ENCODE measurements around the gene GM2A.
"Not testable (repeated sequence)": the region's sequence is repeated elsewhere in the genome, so short reads cannot be mapped to it uniquely, and the experiment has no call there.

The GM2A gene

DNA sequence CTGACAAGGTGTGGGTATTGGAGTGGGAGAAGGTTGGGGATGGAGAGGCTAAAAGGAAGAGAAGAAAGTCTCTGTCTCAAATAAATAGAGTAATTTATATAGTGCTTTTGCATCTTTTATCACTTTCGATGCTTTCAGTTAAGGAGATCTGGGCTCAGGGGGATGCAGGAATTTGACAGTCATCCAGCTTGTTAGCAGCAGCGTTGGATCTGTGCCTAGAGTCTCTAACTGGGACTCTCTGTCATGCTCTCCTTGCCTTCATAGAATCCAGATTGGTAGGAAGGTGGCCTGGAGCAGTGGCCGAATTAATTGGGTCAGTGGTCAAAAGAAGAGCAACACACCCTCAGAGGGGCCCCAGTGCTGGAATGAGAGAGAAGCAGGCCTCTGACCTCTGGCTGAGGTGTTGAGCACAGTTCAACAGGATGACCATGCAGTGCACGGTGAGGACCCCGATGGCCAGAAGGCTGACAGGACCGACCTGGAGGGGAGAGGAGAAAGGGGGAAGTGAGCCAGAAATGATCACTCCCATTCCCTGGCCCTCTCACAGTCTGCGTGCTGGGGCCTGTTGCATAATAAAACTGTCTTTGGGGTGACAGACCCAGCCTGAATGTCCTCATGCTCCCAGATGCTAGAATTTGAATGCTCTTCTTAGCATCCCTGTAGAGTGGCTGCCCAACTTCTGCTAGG, 42.9 kb downstream of the GM2A start:
- Histone ChIP-seq H3K36me3 (ENCODE audit: insufficient read depth, low read length) (no peaks in the 10 kb centered on the region), H3K9ac (ENCODE audit: low read depth, low read length) (no peak overlapping the region), H3K4me1 (ENCODE audit: control insufficient read depth, insufficient read depth, low read length) (no peaks in the 10 kb centered on the region), H3K9me3 (replicated peaks; ENCODE audit: low read length) (no peaks in the 10 kb centered on the region), H3K4me2 (ENCODE audit: low read length) (no peak overlapping the region), H3K27me3 (ENCODE audit: control insufficient read depth, insufficient read depth, low read length) (no peaks in the 10 kb centered on the region), H3K4me3 (ENCODE audit: low read length) (no peak overlapping the region)

GRCh38 chr5:151296478-151296830, 43.5 kb downstream of the GM2A start:
- Histone ChIP-seq H3K27me3 (ENCODE audit: control insufficient read depth, insufficient read depth, low read length) (no peaks in the 10 kb centered on the region), H3K9ac (ENCODE audit: low read depth, low read length) (no peak overlapping the region), H3K9me3 (replicated peaks; ENCODE audit: low read length) (no peaks in the 10 kb centered on the region), H3K4me2 (ENCODE audit: low read length) (no peak overlapping the region), H3K4me1 (ENCODE audit: control insufficient read depth, insufficient read depth, low read length) (no peaks in the 10 kb centered on the region), H3K36me3 (ENCODE audit: insufficient read depth, low read length) (no peaks in the 10 kb centered on the region), H3K4me3 (ENCODE audit: low read length) (no peak overlapping the region)

- H3K36me3 ChIP-seq (ENCODE audit: insufficient read depth, low read length) = no peaks in the 10 kb centered on the region
- H3K4me2 ChIP-seq (ENCODE audit: low read length) = no peak overlapping the region
- no peaks in the 10 kb centered on the region for H3K4me1 ChIP-seq (ENCODE audit: control insufficient read depth, insufficient read depth, low read length)
- H3K9me3 ChIP-seq (replicated peaks; ENCODE audit: low read length) = no peaks in the 10 kb centered on the region
- no peaks in the 10 kb centered on the region for H3K27me3 ChIP-seq (ENCODE audit: control insufficient read depth, insufficient read depth, low read length)
- H3K4me3 ChIP-seq (ENCODE audit: low read length) = no peak overlapping the region
- H3K9ac ChIP-seq (ENCODE audit: low read depth, low read length) = no peak overlapping the region
Measured at GRCh38 chr5:151296974-151297373, 44.0 kb downstream of the GM2A start.

DNA sequence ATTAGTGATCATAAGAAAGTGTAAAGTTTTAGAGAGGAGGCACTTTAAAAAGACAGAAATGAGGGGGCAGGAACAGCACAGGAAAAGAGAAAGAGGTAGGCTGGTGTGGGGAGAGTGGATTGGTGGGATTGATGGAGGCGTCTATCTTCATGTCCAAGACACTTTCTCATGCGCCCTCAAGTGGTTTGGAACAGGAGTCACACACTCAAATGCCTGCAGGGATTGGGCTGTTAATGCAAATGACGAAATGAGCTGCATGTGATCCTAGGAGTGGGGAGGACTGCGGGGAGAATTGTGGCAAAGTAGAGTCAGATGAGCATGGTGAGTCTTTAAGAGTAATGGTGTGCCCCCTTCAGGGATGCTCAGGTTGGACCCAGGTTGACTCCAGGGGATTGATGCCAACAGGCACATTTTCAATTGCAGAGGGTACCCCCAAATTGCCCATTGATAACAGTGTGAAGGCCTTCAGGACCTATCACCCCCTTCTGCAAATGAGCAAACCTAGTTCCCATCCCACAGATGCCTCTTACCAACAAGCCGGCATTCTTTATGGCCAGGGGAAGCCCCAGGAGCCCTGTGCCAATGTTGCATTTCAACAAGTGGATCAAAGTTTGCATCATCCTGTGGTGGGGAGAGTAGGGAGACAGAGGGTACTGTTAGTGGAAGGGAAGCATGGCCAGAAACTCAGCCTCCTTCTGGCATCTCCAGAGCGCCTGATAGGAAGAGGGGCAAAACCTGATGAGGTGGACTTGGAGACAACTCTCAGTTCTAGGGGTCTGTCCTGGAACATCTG, 45.3 kb downstream of the GM2A start:
- H3K4me1 ChIP-seq (ENCODE audit: control insufficient read depth, insufficient read depth, low read length) = no peaks in the 10 kb centered on the region

DNA sequence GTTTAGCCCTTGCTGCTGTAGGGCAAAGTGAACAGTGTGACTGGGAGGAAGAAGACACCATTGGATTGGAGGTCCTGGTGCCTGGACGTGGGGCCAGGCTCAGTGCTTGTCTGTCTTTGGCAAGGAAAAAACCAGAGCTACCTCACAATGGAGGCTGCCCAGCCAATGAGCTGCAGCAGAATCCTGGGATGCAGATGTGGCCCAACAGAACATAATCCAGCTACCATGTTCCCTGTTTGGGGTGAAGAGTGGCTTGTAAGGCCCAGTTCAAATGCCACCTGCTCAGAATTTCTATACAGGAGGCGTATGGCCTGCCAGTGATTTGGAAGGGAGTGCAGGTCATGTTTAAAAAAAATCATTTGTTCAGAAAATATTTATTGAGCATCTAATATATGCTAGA, 50.7 kb downstream of the GM2A start, which contains the start of gene SLC36A3:
TSS of gene SLC36A3 (minus strand) at position 101 of the 400 bp plus-strand sequence. CDS start 412 bp downstream, outside the sequence.
- Histone ChIP-seq H3K36me3 (ENCODE audit: insufficient read depth, low read length) (no peaks in the 10 kb centered on the region), H3K9me3 (replicated peaks; ENCODE audit: low read length) (no peaks in the 10 kb centered on the region), H3K4me2 (ENCODE audit: low read length) (no peak within 1 kb of the TSS), H3K9ac (ENCODE audit: low read depth, low read length) (no peak within 1 kb of the TSS), H3K4me3 (ENCODE audit: low read length) (no peak within 1 kb of the TSS), H3K27me3 (ENCODE audit: control insufficient read depth, insufficient read depth, low read length) (peaks cover 20% of the 10 kb centered on the region), H3K4me1 (ENCODE audit: control insufficient read depth, insufficient read depth, low read length) (no peaks in the 10 kb centered on the region)

More for the DNA sequence above, 45.3 kb downstream of the GM2A start:
- no peaks in the 10 kb centered on the region for H3K9me3 ChIP-seq (replicated peaks; ENCODE audit: low read length)
- H3K4me3 ChIP-seq (ENCODE audit: low read length) = no peak overlapping the region
- H3K9ac ChIP-seq (ENCODE audit: low read depth, low read length) = no peak overlapping the region
- no peak overlapping the region for H3K4me2 ChIP-seq (ENCODE audit: low read length)
- H3K36me3 ChIP-seq (ENCODE audit: insufficient read depth, low read length) = no peaks in the 10 kb centered on the region
- H3K27me3 ChIP-seq (ENCODE audit: control insufficient read depth, insufficient read depth, low read length) = peaks cover 4% of the 10 kb centered on the region

GRCh38 chr5:151309266-151309665, 56.3 kb downstream of the GM2A start:
- not testable (repeated sequence) for H3K36me3 ChIP-seq (ENCODE audit: insufficient read depth, low read length); H3K9ac ChIP-seq (ENCODE audit: low read depth, low read length); H3K4me1 ChIP-seq (ENCODE audit: control insufficient read depth, insufficient read depth, low read length); H3K9me3 ChIP-seq (replicated peaks; ENCODE audit: low read length); H3K4me2 ChIP-seq (ENCODE audit: low read length); H3K4me3 ChIP-seq (ENCODE audit: low read length)
- H3K27me3 ChIP-seq (ENCODE audit: control insufficient read depth, insufficient read depth, low read length) = peaks cover 11% of the 10 kb centered on the region

DNA sequence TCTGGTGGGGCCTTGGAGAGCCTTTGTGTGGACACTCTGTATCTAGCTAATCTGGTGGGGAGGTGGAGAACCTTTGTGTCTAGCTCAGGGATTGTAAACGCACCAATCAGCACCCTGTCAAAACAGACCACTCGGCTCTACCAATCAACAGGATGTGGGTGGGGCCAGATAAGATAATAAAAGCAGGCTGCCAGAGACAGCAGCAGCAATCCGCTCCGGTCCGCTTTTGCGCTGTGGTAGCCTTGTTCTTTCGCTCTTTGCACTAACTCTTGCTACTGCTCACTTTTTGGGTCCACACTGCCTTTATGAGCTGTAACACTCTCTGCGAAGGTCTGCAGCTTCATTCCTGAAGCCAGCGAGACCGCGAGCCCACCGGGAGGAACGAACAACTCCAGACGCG, 56.8 kb downstream of the GM2A start:
- H3K4me1 ChIP-seq (ENCODE audit: control insufficient read depth, insufficient read depth, low read length); H3K4me3 ChIP-seq (ENCODE audit: low read length); H3K4me2 ChIP-seq (ENCODE audit: low read length); H3K36me3 ChIP-seq (ENCODE audit: insufficient read depth, low read length); H3K9me3 ChIP-seq (replicated peaks; ENCODE audit: low read length); H3K9ac ChIP-seq (ENCODE audit: low read depth, low read length): not testable (repeated sequence)
- H3K27me3 ChIP-seq (ENCODE audit: control insufficient read depth, insufficient read depth, low read length) = peaks cover 11% of the 10 kb centered on the region

DNA sequence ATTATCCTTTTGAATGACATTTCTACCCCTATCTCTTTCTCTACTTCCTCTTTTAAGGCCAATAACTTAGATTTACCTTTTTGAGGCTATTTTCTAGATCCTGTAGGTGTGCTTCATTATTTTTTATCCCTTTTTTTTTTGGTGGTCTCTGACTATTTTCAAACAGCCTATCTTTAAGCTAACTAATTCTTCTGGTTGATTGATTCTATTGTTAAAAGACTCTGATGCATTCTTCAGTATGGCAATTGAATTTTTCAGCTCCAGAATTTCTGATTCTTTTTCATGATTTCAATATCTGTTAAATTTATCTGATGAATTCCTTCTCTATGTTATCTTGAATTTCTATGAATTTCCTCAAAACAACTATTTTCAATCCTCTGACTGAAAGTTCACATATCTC, 57.9 kb downstream of the GM2A start:
- Histone ChIP-seq H3K4me2 (ENCODE audit: low read length) (no peak overlapping the region), H3K36me3 (ENCODE audit: insufficient read depth, low read length) (no peaks in the 10 kb centered on the region), H3K27me3 (ENCODE audit: control insufficient read depth, insufficient read depth, low read length) (peaks cover 14% of the 10 kb centered on the region), H3K9me3 (replicated peaks; ENCODE audit: low read length) (no peaks in the 10 kb centered on the region), H3K9ac (ENCODE audit: low read depth, low read length) (no peak overlapping the region), H3K4me1 (ENCODE audit: control insufficient read depth, insufficient read depth, low read length) (no peaks in the 10 kb centered on the region), H3K4me3 (ENCODE audit: low read length) (no peak overlapping the region)

DNA sequence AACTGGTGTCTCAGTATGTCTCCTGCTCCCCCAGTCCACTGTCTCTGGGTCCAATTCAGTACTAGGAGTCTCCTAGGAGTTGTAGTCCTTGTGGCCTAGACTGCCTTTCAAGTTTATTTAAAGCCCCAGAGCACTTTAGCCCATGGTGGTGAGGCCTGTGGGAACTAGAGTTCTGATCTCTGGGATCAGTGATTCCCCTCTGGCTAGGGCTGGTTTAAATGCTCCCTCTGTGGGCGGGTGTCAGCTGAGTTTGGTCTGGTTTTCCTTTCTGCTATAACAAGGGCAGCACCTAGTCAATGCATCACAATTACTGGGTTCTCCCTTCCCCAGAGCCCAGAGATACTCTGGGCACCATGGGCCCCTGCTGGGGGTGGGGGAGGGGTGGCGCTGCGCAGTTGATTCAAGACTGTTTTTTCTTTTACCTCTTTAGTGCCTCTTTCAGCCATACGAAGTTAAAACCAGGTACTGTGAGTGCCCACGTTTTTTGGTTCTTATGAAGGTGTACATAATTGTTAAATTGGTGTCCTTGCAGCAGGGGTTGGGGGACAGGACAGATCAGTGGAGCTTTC, 59.9 kb downstream of the GM2A start:
- no peak overlapping the region for H3K4me3 ChIP-seq (ENCODE audit: low read length)
- no peaks in the 10 kb centered on the region for H3K9me3 ChIP-seq (replicated peaks; ENCODE audit: low read length)
- H3K27me3 ChIP-seq (ENCODE audit: control insufficient read depth, insufficient read depth, low read length) = peaks cover 7% of the 10 kb centered on the region
- H3K36me3 ChIP-seq (ENCODE audit: insufficient read depth, low read length) = no peaks in the 10 kb centered on the region
- no peaks in the 10 kb centered on the region for H3K4me1 ChIP-seq (ENCODE audit: control insufficient read depth, insufficient read depth, low read length)
- H3K9ac ChIP-seq (ENCODE audit: low read depth, low read length) = no peak overlapping the region
- H3K4me2 ChIP-seq (ENCODE audit: low read length) = no peak overlapping the region

- Histone ChIP-seq H3K4me3 (ENCODE audit: low read length) (no peak overlapping the region), H3K9ac (ENCODE audit: low read depth, low read length) (no peak overlapping the region), H3K4me2 (ENCODE audit: low read length) (no peak overlapping the region), H3K9me3 (replicated peaks; ENCODE audit: low read length) (no peaks in the 10 kb centered on the region), H3K27me3 (ENCODE audit: control insufficient read depth, insufficient read depth, low read length) (peaks cover 3% of the 10 kb centered on the region), H3K4me1 (ENCODE audit: control insufficient read depth, insufficient read depth, low read length) (no peaks in the 10 kb centered on the region), H3K36me3 (ENCODE audit: insufficient read depth, low read length) (no peaks in the 10 kb centered on the region)
Measured at GRCh38 chr5:151313357-151313756, 60.4 kb downstream of the GM2A start.

DNA sequence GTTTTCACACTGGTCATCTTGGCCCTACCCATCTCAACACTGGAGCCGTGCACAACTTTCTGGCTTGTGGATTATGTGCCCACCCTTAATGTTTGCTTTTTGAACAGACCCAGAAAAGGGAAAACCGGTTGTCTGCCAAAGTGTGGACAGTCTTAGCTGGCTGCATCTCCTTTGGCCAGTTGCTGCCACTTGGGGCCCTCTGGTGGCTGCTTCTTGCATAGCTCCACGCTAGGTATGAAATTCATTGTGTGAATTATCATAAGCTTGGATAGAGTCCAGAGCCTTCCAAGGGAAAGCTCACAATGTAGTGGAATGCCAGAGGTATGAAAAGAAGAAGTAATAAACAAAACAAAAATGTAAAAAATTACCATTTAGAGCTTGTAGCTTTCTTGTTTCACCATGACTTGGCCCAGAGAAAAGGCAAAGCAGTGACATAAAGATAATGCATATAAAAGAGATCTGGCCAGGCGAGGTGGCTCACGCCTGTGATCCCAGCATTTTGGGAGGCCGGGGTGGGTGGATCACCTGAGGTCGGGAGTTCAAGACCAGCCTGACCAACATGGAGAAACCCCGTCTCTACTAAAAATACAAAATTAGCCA, 63.1 kb downstream of the GM2A start:
- no peak overlapping the region for H3K4me2 ChIP-seq (ENCODE audit: low read length)
- no peaks in the 10 kb centered on the region for H3K4me1 ChIP-seq (ENCODE audit: control insufficient read depth, insufficient read depth, low read length)
- no peak overlapping the region for H3K9ac ChIP-seq (ENCODE audit: low read depth, low read length)
- H3K36me3 ChIP-seq (ENCODE audit: insufficient read depth, low read length) = no peaks in the 10 kb centered on the region
- no peak overlapping the region for H3K4me3 ChIP-seq (ENCODE audit: low read length)
- peaks cover 3% of the 10 kb centered on the region for H3K27me3 ChIP-seq (ENCODE audit: control insufficient read depth, insufficient read depth, low read length)
- H3K9me3 ChIP-seq (replicated peaks; ENCODE audit: low read length) = no peaks in the 10 kb centered on the region

Measured in skeletal muscle satellite cell (primary cell).